HepG2 (cell line): ENCODE results near the gene ZER1. TPM values are rescaled to one million over a fixed set of nuclear protein-coding genes. Genes with fewer than 3 reads are reported as not detected.
A peak's percentile ranks its signal among the peaks of the same experiment; 100 is the strongest.

ENCODE experiments used
- CC2D1A ChIP-seq: sonication (generic); formaldehyde crosslinking; IDR thresholded peaks from 2 replicates; pipeline ENCODE4 v1.8.1; 2023; ENCODE audit warnings: mild to moderate bottlenecking, missing genetic modification reagents
- ELK4 ChIP-seq: sonication (generic); formaldehyde crosslinking; IDR thresholded peaks from 2 replicates; pipeline ENCODE4 v1.9.0; 2021; ENCODE audit warnings: missing genetic modification reagents, borderline replicate concordance
- HDAC2 ChIP-seq: sonication (generic); formaldehyde crosslinking; IDR thresholded peaks from 2 replicates; pipeline ENCODE4 v1.4.0; 2020; ENCODE audit warnings: missing genetic modification reagents
- HNRNPUL1 ChIP-seq: fragments of 200-400 bp; formaldehyde crosslinking; IDR thresholded peaks from 2 replicates; pipeline ENCODE4 v1.6.1; 2017; ENCODE audit warnings: low read depth, mild to moderate bottlenecking, low read length, moderate library complexity
- IRF1 ChIP-seq: sonication (generic); formaldehyde crosslinking; IDR thresholded peaks from 2 replicates; pipeline ENCODE4 v1.4.0; 2020; ENCODE audit warnings: low read depth, mild to moderate bottlenecking, missing genetic modification reagents
- IRF2 ChIP-seq: IDR thresholded peaks from 2 replicates; pipeline ENCODE4 v1.6.1; 2018; ENCODE audit warnings: missing genetic modification reagents, missing compliant biosample characterization
- JUN ChIP-seq: sonication (generic); formaldehyde crosslinking; IDR thresholded peaks from 2 replicates; pipeline ENCODE4 v1.4.0; 2020; ENCODE audit warnings: mild to moderate bottlenecking, missing genetic modification reagents
- MYC ChIP-seq: sonication (generic); formaldehyde crosslinking; IDR thresholded peaks from 2 replicates; pipeline ENCODE4 v1.9.0; 2021; ENCODE audit warnings: missing genetic modification reagents, borderline replicate concordance
- NFE2 ChIP-seq: sonication (generic); formaldehyde crosslinking; IDR thresholded peaks from 2 replicates; pipeline ENCODE4 v1.4.0; 2020; ENCODE audit warnings: missing genetic modification reagents
- NR2C2 ChIP-seq: sonication (generic); formaldehyde crosslinking; IDR thresholded peaks from 2 replicates; pipeline ENCODE4 v1.4.0; 2020; ENCODE audit warnings: missing genetic modification reagents, mild to moderate bottlenecking, moderate library complexity, borderline replicate concordance
- ONECUT2 ChIP-seq: sonication (generic); formaldehyde crosslinking; IDR thresholded peaks from 2 replicates; pipeline ENCODE4 v1.4.0; 2020; ENCODE audit warnings: missing genetic modification reagents
- RFX3 ChIP-seq: IDR thresholded peaks from 2 replicates; pipeline ENCODE4 v1.6.1; 2016; ENCODE audit warnings: missing biosample characterization, missing genetic modification reagents
- RORA ChIP-seq: sonication (generic); formaldehyde crosslinking; IDR thresholded peaks from 2 replicates; pipeline ENCODE4 v1.5.0; 2020; ENCODE audit warnings: mild to moderate bottlenecking, missing genetic modification reagents, moderate library complexity
- SALL1 ChIP-seq: sonication (generic); formaldehyde crosslinking; IDR thresholded peaks from 2 replicates; pipeline ENCODE4 v1.8.0; 2022; ENCODE audit warnings: mild to moderate bottlenecking, missing genetic modification reagents
- SIX1 ChIP-seq: sonication (generic); formaldehyde crosslinking; IDR thresholded peaks from 2 replicates; pipeline ENCODE4 v1.4.0; 2020; ENCODE audit warnings: missing genetic modification reagents, borderline replicate concordance
- ZBTB34 ChIP-seq: sonication (generic); formaldehyde crosslinking; IDR thresholded peaks from 2 replicates; pipeline ENCODE4 v1.8.0; 2022; ENCODE audit warnings: mild to moderate bottlenecking, missing genetic modification reagents
- ZBTB42 ChIP-seq: sonication (generic); formaldehyde crosslinking; IDR thresholded peaks from 2 replicates; pipeline ENCODE4 v1.5.0; 2020; ENCODE audit warnings: mild to moderate bottlenecking, missing genetic modification reagents
- ZNF124 ChIP-seq: sonication (generic); formaldehyde crosslinking; IDR thresholded peaks from 2 replicates; pipeline ENCODE4 v1.4.0; 2020; ENCODE audit warnings: missing genetic modification reagents
- ZNF281 ChIP-seq: sonication (generic); formaldehyde crosslinking; IDR thresholded peaks from 2 replicates; pipeline ENCODE4 v1.4.0; 2020; ENCODE audit warnings: missing genetic modification reagents, borderline replicate concordance
- ZNF512 ChIP-seq: sonication (generic); formaldehyde crosslinking; IDR thresholded peaks from 2 replicates; pipeline ENCODE4 v1.4.0; 2020; ENCODE audit warnings: mild to moderate bottlenecking, missing genetic modification reagents
- ZNF644 ChIP-seq: IDR thresholded peaks from 2 replicates; pipeline ENCODE4 v1.6.1; 2016; ENCODE audit warnings: low read depth
- ZNF720 ChIP-seq: sonication (generic); formaldehyde crosslinking; IDR thresholded peaks from 2 replicates; pipeline ENCODE4 v1.4.0; 2020; ENCODE audit warnings: missing genetic modification reagents
- ZNF788 ChIP-seq: sonication (generic); formaldehyde crosslinking; IDR thresholded peaks from 2 replicates; pipeline ENCODE4 v1.5.0; 2020; ENCODE audit warnings: mild to moderate bottlenecking, missing genetic modification reagents, borderline replicate concordance
- polyA plus RNA-seq, 8 experiments: library from polyadenylated mRNA; depleted of rRNA in 3 of 8; stranded (reverse) in 7 of 8; unstranded in 1 of 8; fragments of >200 nt; fragmentation: Illumina TruSeq in 4 of 8; extraction: Trizol in 4 of 8; gene quantifications; 2 replicates each; pipeline versions ENCODE4 v1.2.1 to v1.2.3, GENCODE V29; 2011 to 2016; ENCODE audit warnings: low read depth in 4 of 8, missing spikeins in 1 of 8, mixed read lengths in 1 of 8; ENCODE audit not compliant: insufficient read depth in 1 of 8
- total RNA-seq, 5 experiments: library from RNA; depleted of rRNA; stranded (reverse); fragments of >200 nt; fragmentation: Illumina TruSeq; extraction: Trizol; gene quantifications; 2 replicates each; pipeline ENCODE4 v1.2.3, GENCODE V29; 2016; ENCODE audit warnings: low read depth in 1 of 5

The ZER1 gene
- total and polyA plus RNA-seq, 2 of the 13 experiments (the other 11 are each of a cell fraction or from before 2014, with no cell fraction given), result 7.7 to 40.0 TPM

GRCh38 chr9:128683340-128684064 is 88.2 kb downstream of the ZER1 start (continued):
- TF ChIP-seq IRF2 (no peak), ONECUT2 (CRISPR knock-in tag) (no peak), RFX3 (CRISPR knock-in tag) (no peak), ELK4 (CRISPR knock-in tag) (no peak), MYC (CRISPR knock-in tag) (peak; percentile 36; the same call in 1 of the 2 replicates), ZNF124 (CRISPR knock-in tag) (no peak), HNRNPUL1 (no peak), IRF1 (CRISPR knock-in tag) (no peak), NFE2 (CRISPR knock-in tag) (no peak), ZNF512 (CRISPR knock-in tag) (no peak), JUN (CRISPR knock-in tag) (no peak), ZNF720 (no peak), ZBTB42 (CRISPR knock-in tag) (no peak), NR2C2 (CRISPR knock-in tag) (no peak), RORA (CRISPR knock-in tag) (no peak), SALL1 (0 out of 2 replicates have a peak, but pooled peaks have one; percentile 5), ZNF644 (CRISPR knock-in tag) (no peak), ZBTB34 (CRISPR knock-in tag) (no peak), CC2D1A (CRISPR knock-in tag) (no peak), ZNF281 (CRISPR knock-in tag) (peak; percentile 40; the same call in 1 of the 2 replicates), SIX1 (CRISPR knock-in tag) (no peak), ZNF788 (no peak), HDAC2 (CRISPR knock-in tag) (no peak)
